HK-2 (cell line): ENCODE data around the gene SRGAP1.
"Not testable (repeated sequence)": the region's sequence is repeated elsewhere in the genome, so short reads cannot be mapped to it uniquely, and the experiment has no call there.

Experiments
- DNase-seq: peaks from one replicate; pipeline ENCODE4 v3.0.0-alpha.2; 2018; ENCODE audit not compliant: unreplicated experiment

Gene SRGAP1

DNA sequence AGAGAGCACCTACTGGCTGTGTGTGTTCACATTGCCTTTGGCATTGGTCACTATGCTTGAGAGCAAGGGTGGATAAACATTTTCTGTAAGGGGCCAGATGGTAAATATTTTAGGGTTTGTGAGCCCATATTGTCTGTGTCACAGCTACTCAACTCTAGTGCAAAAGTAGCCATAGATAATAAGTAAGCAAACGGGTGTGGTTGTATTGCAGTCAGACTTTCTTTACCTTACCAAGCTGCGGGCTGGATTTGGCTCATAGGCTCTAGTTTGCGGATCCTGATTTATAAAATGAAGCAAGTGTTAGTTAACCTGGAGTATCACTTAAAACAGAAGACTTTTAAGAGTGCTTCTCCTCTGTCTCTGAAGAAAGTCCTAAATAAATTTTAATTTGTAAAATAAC lies 208.6 kb downstream of the SRGAP1 start:
- DNase-seq, result no peak

DNA sequence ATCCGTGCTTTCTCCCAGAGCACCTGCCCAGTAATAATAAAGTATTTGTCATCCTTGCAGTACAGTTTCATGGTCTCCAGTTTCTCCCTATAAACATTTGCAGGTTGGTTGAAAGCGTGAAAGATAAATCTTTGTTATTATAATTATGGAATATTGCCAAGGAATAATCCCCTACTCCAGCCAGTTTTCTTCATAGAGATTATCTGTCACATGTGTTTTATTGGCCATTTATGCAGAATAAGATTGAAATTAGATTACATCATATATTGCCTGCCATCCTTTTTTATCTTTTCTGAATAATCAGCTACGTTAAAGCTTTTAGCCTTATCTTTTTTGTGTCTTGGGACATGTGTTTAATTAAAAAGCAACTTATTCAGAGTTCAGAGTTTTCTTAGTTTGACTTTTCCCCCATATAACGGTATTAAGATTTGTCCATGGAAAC lies 209.6 kb downstream of the SRGAP1 start:
- no peak for DNase-seq

DNA sequence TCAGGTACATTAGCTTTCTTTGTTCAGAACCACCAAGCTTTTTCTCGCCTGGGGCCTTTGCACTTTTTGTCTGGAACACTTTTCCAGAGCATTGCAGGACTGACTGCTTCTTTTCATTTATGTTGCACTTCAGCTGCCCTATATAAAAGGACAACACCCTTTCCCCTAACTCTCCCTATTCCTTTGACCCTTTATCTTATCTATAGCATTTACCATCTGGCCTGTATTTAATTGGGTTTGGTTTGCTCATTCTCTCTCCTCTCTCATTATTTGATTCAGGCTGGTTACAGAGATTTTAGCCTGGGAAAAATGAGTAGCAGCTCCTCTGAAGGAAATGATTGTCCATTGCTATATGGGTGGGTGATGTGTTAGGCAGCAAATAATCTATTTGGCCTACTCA lies 212.2 kb downstream of the SRGAP1 start:
- no peak for DNase-seq

DNA sequence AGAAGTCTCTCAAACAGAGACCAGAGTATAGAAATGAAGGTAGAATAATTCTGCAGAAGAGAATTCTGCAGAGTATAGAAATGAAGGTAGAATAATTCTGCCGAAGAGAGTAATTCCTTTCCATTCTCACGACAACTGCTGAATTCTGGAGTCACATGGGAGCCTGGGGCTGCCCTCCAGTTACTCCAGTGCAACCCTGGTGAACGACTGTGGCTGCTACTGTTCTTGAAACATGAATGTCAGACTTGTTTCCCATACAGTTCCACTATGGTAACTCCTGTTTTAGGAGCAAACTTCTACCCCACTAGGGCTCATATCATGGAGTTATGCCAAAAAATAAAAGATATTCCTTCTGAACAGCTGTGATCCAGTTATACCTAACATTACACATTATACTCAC lies 213.2 kb downstream of the SRGAP1 start:
- DNase-seq, result no peak

DNA sequence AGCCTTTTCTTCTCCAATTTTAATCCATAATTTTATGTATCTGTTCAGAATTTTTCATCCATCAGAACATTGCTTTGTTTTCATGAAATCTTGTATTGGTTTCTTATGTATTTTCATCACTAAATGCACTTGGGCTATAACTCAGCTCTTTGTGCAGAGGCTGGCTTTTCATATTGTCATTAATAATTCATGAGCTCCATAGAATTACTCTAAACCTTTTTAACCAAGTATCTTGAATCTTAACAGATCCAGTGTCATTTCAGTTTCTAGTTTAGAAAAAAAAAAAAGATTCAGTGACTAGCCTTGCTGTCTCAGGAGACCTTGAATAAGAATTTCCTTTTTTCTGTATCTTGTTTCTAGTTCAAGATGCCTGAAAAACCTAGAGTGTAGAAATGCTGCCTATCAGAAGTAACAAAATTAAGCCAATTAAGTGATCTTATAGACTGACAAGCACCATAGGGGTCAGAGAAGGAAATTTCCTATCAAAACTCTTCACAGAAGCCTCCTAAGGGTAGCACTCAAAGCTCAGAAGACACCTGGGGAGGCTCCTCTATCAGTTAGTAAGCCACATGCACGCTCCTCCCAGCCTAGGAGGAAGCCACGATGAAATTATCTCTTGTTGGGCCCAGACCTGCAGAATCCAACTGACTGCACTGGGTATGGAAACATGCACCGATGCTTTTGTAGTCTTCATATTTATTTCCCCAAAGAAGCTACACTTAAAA lies 214.2 kb downstream of the SRGAP1 start:
- no peak for DNase-seq

DNA sequence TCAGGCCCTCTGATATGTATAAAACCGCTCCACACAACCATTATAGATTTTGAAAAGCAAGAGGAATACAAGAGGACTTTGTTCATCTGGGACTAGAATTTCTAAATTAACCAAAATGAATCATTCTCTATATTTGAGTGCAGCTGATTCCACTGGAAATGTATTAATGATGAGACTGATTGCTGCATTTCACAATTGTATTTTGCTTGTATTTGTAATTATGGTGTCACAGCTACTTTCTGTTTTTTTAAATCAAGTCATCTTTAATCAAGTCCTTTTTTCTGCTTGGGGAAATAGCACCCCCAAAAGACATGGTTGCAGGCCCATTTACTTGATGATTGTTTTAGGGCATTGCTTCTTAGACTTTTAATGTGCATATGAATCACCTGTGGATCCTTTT lies 215.2 kb downstream of the SRGAP1 start:
- no peak for DNase-seq

DNA sequence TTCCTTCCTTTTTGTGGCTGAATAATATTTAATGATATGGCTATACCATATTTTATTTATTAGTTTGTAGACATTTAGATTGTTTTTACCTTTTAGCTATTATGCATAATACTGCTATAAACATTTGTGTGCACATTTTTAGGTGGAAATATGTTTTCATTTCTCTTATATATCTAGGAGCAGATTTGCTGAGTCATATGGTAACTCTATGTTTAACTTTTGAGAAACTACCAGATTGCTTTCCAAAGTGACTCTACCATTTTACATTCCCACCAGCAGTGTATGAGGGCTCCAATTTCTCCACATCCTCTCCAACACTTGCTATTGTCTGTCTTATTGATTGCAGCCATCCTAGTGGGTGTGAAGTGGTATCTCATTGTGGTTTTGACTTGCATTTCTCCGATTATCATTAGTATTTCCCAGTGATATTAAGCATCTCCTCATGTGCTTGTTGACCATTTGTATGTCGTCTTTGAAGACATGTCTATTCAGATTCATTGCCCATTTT lies 217.4 kb downstream of the SRGAP1 start:
- no peak for DNase-seq

DNA sequence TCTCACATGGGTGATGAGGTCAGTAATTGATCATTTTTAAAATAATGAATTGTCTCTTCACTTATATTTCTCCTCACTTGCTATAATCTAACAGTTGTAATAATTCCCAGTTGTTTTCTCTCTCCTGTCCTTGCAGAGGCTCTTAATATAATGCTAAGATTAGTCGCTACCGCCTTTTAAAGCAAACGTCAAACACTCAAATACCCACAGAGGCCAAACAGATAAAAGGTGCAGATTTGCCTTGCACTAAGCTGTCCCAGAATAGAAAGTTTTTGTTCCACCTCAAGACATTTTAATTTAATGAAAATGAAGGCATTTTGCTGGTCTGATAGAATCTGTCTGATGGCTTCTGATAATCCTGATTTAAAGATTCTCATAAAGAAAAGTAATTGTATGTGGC lies 218.6 kb downstream of the SRGAP1 start:
- DNase-seq, result no peak

DNA sequence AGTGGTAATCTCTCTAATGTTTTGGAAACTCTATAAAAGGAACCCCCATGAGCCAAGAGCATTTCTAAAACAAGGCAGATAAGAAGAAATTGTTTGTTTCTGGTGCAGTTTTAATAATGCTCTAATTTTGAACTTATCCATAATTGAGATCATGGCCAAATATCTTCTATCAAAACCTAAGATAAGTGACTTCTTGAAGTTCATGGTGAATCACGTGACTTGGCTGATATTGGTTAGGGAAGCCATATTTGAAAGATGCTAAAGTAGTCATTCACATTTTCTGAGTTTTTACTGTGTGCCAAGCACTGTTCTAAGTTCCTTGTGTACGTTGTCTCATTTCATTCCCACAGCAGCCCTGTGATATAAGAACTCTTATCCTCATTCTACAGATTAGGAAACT lies 219.7 kb downstream of the SRGAP1 start:
- DNase-seq, result no peak

DNA sequence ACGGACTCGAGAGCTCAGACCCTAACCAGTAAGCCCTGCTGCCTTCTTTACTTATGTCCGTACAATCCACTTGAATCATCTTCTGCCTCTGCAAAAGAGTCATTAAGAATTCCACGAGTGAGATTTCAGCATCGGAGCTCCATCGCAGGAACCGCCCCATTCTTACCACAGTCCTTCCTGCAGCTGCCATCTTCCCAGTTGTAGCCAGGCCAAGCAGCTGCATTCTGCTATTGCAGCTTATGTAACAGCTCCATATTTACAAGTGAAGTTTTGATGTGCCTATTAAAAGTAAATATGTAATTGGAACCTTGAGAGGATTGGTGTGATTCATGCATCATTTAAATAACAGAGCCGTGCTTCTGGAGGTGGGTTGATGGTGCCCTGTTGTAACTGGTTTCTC lies 220.2 kb downstream of the SRGAP1 start:
- DNase-seq, result no peak

DNA sequence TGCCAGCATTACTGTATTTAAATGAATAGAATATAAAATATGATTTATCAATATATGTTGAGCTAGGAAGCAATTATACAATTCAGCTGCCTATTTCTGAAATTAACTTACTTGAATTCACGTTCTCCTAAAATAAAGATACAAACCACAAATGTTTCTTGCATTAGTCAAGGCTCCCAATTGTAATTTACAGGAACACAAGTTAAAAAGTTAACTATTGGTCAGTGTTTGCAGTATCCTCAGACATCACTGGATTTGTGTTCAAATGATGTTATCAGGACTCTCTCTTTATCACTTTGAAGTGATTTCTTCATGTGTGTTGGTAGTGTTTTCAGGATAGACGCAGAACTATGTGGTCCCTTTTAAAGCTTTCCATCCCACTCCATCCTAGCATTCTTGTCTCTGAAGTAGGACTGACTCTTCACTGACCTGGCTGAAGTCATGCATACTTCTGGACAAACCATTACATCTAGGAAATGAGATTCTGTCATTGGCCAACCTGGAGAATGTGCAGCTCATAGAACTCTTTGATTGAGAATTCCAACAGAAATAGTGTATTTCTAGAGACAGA lies 221.5 kb downstream of the SRGAP1 start:
- DNase-seq, result no peak

DNA sequence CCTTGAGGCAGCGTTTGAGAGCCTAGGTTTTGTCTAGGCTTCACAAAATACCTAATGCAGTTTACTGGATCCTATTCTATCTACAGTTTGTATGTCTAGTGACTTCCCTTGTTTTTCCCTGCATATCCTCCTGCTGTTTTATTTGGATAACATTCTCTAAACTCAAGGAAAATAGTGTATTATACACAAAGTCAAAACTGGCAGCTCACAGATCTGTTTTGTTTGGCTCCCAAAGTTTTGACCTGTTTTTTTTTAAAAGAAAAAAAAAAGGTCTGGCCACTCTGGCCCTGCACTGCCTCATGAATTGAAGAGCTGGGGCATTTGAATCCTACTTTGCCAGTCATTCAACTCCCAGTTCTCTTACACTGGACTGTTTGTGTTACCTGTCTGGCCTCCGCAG lies 222.3 kb downstream of the SRGAP1 start:
- no peak for DNase-seq

DNA sequence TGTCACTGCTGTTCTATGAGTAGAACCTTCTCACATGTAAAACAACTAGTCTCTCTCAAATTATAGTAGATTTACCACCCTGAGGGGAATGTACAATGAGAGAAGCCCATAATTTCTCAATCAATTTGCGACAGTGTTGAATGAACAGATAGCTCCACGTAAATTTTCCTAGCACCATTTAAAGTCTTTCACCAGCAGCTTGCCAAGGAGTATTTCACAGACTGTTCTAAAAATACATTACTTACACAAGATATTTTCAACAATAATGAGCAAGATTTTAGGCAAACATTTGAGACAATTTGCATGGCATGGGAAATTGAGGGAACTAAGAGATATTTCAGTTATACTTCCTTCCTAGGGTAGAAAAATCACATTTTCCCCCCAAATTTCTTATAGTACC lies 226.0 kb downstream of the SRGAP1 start:
- no peak for DNase-seq

DNA sequence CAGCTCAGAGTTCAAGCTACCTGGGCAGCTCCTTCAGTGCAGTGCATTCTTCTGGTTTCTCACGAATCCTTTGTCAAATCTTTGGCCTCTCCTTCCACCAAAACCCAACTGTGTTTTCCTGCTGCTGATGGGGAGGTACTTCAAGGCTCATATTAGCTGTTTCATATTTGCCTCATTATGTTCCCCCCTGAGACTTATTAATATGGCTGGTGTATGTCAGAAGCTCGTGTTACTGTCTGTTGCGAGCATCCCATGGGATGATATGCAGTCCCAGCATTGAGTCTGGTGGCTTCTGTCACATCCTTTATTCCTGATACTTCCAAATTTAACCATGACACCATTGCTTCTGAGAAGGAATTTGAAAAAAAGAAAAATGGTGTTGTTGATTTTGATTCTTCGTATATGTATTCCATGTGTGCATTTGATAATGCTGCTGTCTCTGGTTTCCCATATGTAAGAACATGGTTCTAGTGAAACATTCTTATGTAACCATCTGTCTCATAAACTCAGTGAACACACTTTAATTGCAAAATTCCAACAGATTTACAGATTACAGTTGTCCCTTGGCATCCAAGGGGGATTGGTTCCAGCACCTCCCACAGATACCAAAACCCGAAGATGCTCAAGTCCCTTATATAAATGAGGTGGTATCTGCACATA lies 228.5 kb downstream of the SRGAP1 start:
- DNase-seq, result no peak

DNA sequence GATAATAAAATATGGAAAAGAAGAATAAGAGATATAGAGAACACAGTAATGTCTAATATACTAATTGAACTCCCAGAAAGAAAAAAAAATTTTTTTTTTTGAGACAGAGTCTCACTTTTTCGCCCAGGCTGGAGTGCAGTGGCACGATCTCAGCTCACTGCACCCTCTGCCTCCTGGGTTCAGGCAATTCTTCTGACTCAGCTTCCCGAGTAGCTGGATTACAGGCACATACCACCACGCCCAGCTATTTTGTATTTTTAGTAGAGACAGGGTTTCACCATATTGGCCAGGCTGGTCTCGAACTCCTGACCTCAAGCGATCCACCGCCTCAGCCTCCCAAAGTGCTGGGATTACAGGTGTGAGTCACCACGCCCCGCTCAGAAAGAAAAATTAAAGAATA lies 232.1 kb downstream of the SRGAP1 start:
- DNase-seq, result not testable (repeated sequence)

DNA sequence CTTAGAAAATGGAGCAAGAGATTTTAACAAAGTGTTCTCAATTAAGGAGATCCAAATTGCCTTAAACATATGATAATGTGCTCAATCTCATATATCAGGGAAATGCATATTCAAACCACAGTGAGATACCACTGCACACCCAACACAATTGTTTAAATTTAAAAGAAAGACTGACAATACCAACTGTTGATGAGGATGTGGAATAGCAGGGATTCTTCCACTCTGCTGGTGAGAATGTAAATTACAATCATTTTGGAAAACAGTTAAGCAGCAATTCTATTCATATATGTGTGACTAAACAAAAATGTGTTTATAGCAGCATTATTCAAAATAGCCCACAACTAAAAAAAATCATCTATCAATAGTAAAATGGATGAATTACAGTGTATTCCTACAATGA lies 233.4 kb downstream of the SRGAP1 start:
- no peak for DNase-seq

DNA sequence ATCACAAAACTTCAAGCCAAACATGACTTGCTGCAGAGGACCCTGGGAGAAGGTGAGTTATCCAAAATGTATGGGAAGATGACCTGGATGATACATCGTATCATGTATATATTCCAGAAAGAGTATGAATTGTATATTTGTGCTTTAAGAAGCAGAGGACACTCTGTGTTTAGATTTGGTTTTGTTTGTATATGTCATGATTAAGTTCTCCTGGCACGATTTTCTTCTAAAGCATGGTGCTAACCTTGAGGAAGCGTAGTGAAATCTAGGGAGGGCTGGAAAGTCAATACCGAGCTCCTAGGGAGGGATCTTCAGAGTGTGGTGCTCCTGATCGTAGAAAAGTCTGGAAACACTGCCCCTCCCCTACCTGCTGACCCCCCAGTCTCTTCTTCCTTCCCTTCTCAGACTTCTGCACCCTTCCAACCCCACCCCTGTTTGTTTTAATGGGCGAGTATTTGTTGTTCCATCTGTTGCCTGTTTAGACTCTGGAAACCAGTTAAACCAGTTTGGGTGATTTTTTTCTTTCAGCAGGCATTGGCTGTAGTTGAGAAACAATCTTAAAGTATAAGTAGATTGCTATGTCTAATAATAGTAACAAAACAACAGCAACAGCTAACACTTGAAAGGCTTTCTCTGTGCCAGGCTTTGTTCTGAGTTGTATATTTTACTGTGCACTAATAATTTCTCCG lies 236.0 kb downstream of the SRGAP1 start:
- DNase-seq, result no peak

DNA sequence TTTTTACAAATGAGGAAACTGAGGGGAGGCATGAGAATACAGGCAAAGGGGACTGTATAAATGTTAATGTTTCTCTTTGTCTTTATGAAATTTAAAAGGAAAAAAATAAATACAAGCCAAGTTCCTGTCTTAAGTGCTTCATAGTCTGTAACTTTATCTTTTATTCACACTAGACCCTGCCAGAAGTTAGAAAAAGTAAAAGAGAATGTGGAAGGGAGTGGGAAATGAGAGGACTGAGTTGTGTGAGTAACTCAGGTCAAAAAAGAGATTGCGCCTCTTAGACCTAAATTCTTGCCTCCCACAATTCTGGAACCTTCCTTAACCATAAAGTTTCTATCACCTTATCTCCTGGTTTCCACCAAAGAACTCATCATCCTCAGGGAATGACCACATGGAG lies 236.5 kb downstream of the SRGAP1 start:
- no peak for DNase-seq

DNA sequence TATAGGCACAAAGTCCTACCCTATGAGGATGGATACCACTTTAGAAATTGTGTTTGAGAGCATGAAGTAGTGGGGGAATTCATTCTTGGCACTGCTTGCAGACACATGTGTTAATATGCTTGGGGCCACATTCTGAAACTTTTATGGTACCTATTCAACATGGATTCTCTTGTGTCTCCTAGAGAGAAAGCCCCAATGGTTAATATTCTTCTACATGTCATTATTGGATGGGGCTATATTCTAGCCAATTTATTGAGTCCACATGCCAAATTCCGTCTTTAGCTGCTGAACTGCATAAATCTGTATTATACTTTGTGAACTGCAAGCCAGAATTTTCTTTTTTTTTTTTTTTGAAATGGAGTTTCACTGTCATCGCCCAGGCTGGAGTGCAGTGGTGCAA lies 237.6 kb downstream of the SRGAP1 start:
- no peak for DNase-seq

DNA sequence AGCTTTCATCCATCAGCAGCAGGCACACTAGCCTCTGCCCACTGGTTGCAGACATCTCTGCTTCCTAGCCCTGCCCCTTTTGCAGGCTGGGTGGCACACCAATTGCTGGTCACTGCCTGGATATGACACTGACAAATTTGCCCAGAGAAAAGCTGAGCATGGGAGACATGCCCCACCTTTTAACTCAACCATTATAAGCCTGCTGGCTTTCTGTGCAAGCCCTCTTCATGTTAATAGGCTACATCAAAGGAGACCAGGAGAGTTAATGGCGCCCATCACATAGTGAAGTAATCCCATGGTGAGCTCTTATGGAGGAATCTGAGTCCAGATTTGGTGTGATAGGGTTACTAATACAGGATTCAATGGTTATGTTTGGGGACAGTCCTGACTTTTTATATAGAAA lies 238.4 kb downstream of the SRGAP1 start:
- DNase-seq, result no peak

DNA sequence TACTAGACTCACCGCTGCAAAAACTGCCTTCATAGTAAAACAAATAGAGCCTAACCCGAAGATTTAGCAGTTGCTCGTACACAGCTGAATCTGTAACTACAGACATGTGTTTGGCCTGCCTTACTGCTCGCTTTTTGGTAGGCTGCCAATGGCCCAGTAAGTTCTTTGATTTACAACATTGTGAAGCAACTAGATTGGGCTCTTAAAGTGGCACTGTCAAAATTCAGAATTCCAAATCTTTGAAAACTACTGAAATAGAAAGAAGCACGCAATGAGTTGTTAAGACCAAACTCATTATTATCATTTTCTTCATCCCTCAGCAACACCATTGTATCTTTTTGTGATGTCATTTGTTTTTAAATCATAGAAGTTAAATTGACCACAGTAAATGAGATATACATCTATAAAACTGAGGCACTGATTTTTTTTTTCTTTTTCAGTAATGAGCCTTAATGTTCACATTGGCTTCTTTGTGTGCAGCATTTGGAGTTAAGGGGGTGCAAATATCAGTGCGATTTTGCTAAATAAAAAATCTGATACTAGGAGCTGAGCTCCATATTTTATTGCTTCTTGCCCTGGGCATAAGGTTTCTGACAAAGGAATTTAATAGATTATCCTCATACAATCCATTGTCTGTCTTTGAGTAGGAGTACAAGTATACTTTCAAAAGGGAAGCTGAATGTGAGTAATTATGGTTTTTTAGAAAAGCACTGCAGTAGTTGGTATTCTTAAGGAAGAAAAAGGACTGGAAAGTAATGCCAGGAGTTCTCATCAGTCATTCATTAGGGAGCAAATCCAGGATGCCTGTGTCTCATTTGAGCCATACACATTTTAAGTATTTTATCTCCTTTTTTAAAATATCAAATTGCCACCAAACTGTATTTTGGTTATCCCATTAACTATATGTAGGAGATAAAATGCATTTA lies 239.0 kb downstream of the SRGAP1 start:
- no peak for DNase-seq

DNA sequence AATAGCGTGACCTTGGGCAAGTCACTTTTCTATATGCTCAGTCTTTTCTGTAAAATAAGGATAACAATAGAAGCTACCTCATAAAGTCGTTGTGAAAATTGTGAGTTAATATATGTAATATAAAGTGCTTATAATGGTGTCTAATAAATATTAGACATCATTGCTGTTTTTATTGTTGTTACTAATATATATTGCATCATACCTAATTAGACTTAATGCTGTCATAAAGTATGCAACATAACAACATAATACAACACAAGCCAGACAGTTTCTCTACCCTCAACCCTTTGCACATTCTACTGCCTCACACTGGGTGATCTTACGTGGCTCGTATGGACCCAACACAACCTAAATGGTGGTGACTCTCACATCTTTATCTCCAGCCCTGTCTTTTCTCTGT lies 240.7 kb downstream of the SRGAP1 start:
- no peak for DNase-seq
